GM18520 (cell line): ENCODE results near the gene CD164L2.
"Not testable (repeated sequence)": the region's sequence is repeated elsewhere in the genome, so short reads cannot be mapped to it uniquely, and the experiment has no call there.

Experiments used
- ATAC-seq: cut with Tn5 transposase; IDR thresholded peaks from one replicate; pipeline ENCODE4 v1.9.1; 2021; ENCODE audit not compliant: unreplicated experiment

The CD164L2 gene

GRCh38 chr1:27405598-27406361 lies 22.6 kb upstream of the CD164L2 start:
- ATAC-seq: not testable (repeated sequence)

GRCh38 chr1:27405074-27405473 lies 21.9 kb upstream of the CD164L2 start:
- no peak for ATAC-seq

- no peak for ATAC-seq
These were observed 20.8 kb upstream of the CD164L2 start for GRCh38 chr1:27403931-27404330.

GRCh38 chr1:27403065-27403726 lies 20.1 kb upstream of the CD164L2 start:
- no peak for ATAC-seq

- ATAC-seq: no peak
These were observed 19.2 kb upstream of the CD164L2 start for GRCh38 chr1:27402349-27402754.

GRCh38 chr1:27400963-27401341 lies 17.8 kb upstream of the CD164L2 start:
- no peak for ATAC-seq

GRCh38 chr1:27400082-27400962 lies 17.2 kb upstream of the CD164L2 start:
- no peak for ATAC-seq

GRCh38 chr1:27399251-27400025 lies 16.3 kb upstream of the CD164L2 start:
- no peak for ATAC-seq

GRCh38 chr1:27398405-27399149 lies 15.4 kb upstream of the CD164L2 start:
- no peak for ATAC-seq

- ATAC-seq: no peak
These were observed 14.6 kb upstream of the CD164L2 start for GRCh38 chr1:27397749-27398148.

- ATAC-seq: no peak
These were observed 14.0 kb upstream of the CD164L2 start for GRCh38 chr1:27397110-27397509.

- ATAC-seq: no peak
These were observed 12.5 kb upstream of the CD164L2 start for GRCh38 chr1:27395441-27396195.

- ATAC-seq: no peak
These were observed 11.8 kb upstream of the CD164L2 start for GRCh38 chr1:27394925-27395324.

- no peak for ATAC-seq
These were observed 11.1 kb upstream of the CD164L2 start for GRCh38 chr1:27394282-27394658.

GRCh38 chr1:27393641-27394281 lies 10.6 kb upstream of the CD164L2 start:
- ATAC-seq: no peak

- no peak for ATAC-seq
These were observed 9.9 kb upstream of the CD164L2 start for GRCh38 chr1:27392778-27393635.

GRCh38 chr1:27392096-27392777 lies 9.1 kb upstream of the CD164L2 start, which contains the start of gene GPR3:
Gene GPR3 (plus strand): TSS chr1:27392622. CDS start chr1:27393799, 1,177 bp downstream.
- peak; percentile 69 for ATAC-seq
